HepG2 (cell line): ENCODE data around the gene MEF2D. TPM values are rescaled to one million over a fixed set of nuclear protein-coding genes. Genes with fewer than 3 reads are reported as not detected.

Experiments
- DMAP1 ChIP-seq: IDR thresholded peaks from 2 replicates; pipeline ENCODE4 v1.6.1; 2016
- ELF3 ChIP-seq: IDR thresholded peaks from 2 replicates; pipeline ENCODE4 v1.6.1; 2016; ENCODE audit warnings: missing genetic modification reagents, missing compliant biosample characterization
- ISL2 ChIP-seq: sonication (generic); formaldehyde crosslinking; IDR thresholded peaks from 2 replicates; pipeline ENCODE4 v1.5.0; 2020; ENCODE audit warnings: missing genetic modification reagents
- MXD4 ChIP-seq: IDR thresholded peaks from 2 replicates; pipeline ENCODE4 v1.6.1; 2016; ENCODE audit warnings: mild to moderate bottlenecking, missing biosample characterization, missing genetic modification reagents
- PITX1 ChIP-seq: sonication (generic); formaldehyde crosslinking; IDR thresholded peaks from 2 replicates; pipeline ENCODE4 v1.5.1; 2020; ENCODE audit warnings: mild to moderate bottlenecking, missing genetic modification reagents
- YY1 ChIP-seq: IDR thresholded peaks from 2 replicates; pipeline ENCODE4 v1.6.1; 2011; ENCODE audit warnings: low read length, low read depth, moderate library complexity, mild to moderate bottlenecking; ENCODE audit not compliant: insufficient read depth, insufficient replicate concordance
- ZMYM2 ChIP-seq: sonication (generic); formaldehyde crosslinking; IDR thresholded peaks from 2 replicates; pipeline ENCODE4 v1.8.0; 2022; ENCODE audit warnings: mild to moderate bottlenecking, missing genetic modification reagents
- ZNF12 ChIP-seq: sonication (generic); formaldehyde crosslinking; IDR thresholded peaks from 2 replicates; pipeline ENCODE4 v1.5.0; 2020; ENCODE audit warnings: missing genetic modification reagents
- ZNF282 ChIP-seq: fragments of 450-650 bp; IDR thresholded peaks from 2 replicates; pipeline ENCODE4 v1.6.1; 2018; ENCODE audit not compliant: partially characterized antibody
- polyA plus RNA-seq, 8 experiments: library from polyadenylated mRNA; depleted of rRNA in 3 of 8; stranded (reverse) in 7 of 8; unstranded in 1 of 8; fragments of >200 nt; fragmentation: Illumina TruSeq in 4 of 8; extraction: Trizol in 4 of 8; gene quantifications; 2 replicates each; pipeline versions ENCODE4 v1.2.1 to v1.2.3, GENCODE V29; 2011 to 2016; ENCODE audit warnings: low read depth in 4 of 8, missing spikeins in 1 of 8, mixed read lengths in 1 of 8; ENCODE audit not compliant: insufficient read depth in 1 of 8
- total RNA-seq, 5 experiments: library from RNA; depleted of rRNA; stranded (reverse); fragments of >200 nt; fragmentation: Illumina TruSeq; extraction: Trizol; gene quantifications; 2 replicates each; pipeline ENCODE4 v1.2.3, GENCODE V29; 2016; ENCODE audit warnings: low read depth in 1 of 5
- TF ChIP-seq, protein P1 (sequence below): sonication (generic); formaldehyde crosslinking; IDR thresholded peaks from 2 replicates; pipeline ENCODE4 v1.8.0; 2022; ENCODE audit warnings: mild to moderate bottlenecking, missing genetic modification reagents
- TF ChIP-seq, protein P2 (sequence below): sonication (generic); formaldehyde crosslinking; IDR thresholded peaks from 2 replicates; pipeline ENCODE4 v1.4.0; 2020; ENCODE audit warnings: low read depth, mild to moderate bottlenecking, missing genetic modification reagents
- TF ChIP-seq, protein P3 (sequence below): sonication (generic); formaldehyde crosslinking; IDR thresholded peaks from 2 replicates; pipeline ENCODE4 v1.4.0; 2020; ENCODE audit warnings: missing genetic modification reagents; ENCODE audit errors: not compliant biosample characterization
- TF ChIP-seq, protein P4 (sequence below): sonication (generic); formaldehyde crosslinking; IDR thresholded peaks from 2 replicates; pipeline ENCODE4 v1.5.0; 2020; ENCODE audit warnings: missing genetic modification reagents, mild to moderate bottlenecking, borderline replicate concordance
- TF ChIP-seq, protein P5 (sequence below): sonication (generic); formaldehyde crosslinking; IDR thresholded peaks from 2 replicates; pipeline ENCODE4 v1.5.1; 2020; ENCODE audit warnings: missing genetic modification reagents, mild to moderate bottlenecking, borderline replicate concordance
- TF ChIP-seq, protein P6 (sequence below): sonication (generic); formaldehyde crosslinking; IDR thresholded peaks from 2 replicates; pipeline ENCODE4 v1.8.0; 2022; ENCODE audit warnings: missing genetic modification reagents, mild to moderate bottlenecking, borderline replicate concordance

The MEF2D gene
- total and polyA plus RNA-seq, 2 of the 13 experiments (the other 11 are each of a cell fraction or from before 2014, with no cell fraction given): 1.6 to 3.9 TPM

DNA sequence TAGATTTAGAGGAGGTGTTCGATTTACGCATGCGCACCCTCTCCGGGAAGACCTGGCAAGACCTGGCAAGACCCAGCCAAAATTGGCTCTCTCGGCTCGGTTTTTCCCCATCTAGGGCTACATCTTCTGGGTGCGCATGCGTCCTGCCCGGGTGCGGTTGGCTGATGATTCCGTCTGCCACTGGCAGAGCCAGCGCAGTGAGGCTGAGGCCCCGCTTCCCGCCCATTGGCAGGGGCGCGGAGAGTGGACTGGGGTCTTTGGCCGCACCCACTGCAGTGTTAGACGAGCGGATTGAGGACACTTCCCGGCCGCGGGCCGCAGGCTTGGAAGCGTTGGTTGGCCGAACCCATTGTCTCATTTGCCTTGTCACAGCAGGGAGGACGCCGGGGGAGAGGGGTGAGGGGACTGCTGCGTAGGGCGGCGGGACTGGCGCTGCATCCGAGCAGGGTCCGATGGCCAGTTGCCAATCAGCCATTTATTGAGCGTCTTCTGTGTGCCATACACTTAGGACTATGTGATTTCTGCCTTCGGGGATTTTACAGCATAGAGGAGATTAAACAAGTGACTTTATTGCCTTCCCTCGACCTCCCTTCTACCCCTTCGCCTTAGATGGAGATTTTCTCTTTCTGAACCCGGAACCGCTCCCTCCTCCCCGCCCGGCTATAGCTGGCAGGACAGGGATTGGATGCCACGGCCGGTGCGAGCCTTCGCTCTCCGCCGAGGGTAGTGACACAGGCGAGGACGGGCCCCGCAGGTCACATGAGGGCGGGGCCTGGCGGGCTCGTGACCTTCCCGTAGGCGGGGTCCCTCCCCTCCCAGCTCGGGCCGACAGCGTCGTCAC, 43.7 kb downstream of the MEF2D start (continued):
- TF ChIP-seq, protein P1, sequence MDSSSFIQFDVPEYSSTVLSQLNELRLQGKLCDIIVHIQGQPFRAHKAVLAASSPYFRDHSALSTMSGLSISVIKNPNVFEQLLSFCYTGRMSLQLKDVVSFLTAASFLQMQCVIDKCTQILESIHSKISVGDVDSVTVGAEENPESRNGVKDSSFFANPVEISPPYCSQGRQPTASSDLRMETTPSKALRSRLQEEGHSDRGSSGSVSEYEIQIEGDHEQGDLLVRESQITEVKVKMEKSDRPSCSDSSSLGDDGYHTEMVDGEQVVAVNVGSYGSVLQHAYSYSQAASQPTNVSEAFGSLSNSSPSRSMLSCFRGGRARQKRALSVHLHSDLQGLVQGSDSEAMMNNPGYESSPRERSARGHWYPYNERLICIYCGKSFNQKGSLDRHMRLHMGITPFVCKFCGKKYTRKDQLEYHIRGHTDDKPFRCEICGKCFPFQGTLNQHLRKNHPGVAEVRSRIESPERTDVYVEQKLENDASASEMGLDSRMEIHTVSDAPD (CRISPR knock-in tag): peak; percentile 98
- TF ChIP-seq ISL2 (peak; percentile 73; the same call in 1 of the 2 replicates), ZMYM2 (CRISPR knock-in tag) (0 out of 2 replicates have a peak, but pooled peaks have one; percentile 67), MXD4 (CRISPR knock-in tag) (peak; percentile 75; the same call in 1 of the 2 replicates), DMAP1 (CRISPR knock-in tag) (no peak; the same call in none of the 2 replicates), ELF3 (CRISPR knock-in tag) (peak; percentile 47; the same call in 1 of the 2 replicates), PITX1 (CRISPR knock-in tag) (peak; percentile 32; the same call in 1 of the 2 replicates), ZNF12 (CRISPR knock-in tag) (no peak), YY1 (no peak), ZNF282 (no peak)
- TF ChIP-seq, protein P2, sequence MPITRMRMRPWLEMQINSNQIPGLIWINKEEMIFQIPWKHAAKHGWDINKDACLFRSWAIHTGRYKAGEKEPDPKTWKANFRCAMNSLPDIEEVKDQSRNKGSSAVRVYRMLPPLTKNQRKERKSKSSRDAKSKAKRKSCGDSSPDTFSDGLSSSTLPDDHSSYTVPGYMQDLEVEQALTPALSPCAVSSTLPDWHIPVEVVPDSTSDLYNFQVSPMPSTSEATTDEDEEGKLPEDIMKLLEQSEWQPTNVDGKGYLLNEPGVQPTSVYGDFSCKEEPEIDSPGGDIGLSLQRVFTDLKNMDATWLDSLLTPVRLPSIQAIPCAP (CRISPR knock-in tag): no peak
- TF ChIP-seq, protein P3, sequence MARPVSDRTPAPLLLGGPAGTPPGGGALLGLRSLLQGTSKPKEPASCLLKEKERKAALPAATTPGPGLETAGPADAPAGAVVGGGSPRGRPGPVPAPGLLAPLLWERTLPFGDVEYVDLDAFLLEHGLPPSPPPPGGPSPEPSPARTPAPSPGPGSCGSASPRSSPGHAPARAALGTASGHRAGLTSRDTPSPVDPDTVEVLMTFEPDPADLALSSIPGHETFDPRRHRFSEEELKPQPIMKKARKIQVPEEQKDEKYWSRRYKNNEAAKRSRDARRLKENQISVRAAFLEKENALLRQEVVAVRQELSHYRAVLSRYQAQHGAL (CRISPR knock-in tag): no peak
- TF ChIP-seq, protein P4, sequence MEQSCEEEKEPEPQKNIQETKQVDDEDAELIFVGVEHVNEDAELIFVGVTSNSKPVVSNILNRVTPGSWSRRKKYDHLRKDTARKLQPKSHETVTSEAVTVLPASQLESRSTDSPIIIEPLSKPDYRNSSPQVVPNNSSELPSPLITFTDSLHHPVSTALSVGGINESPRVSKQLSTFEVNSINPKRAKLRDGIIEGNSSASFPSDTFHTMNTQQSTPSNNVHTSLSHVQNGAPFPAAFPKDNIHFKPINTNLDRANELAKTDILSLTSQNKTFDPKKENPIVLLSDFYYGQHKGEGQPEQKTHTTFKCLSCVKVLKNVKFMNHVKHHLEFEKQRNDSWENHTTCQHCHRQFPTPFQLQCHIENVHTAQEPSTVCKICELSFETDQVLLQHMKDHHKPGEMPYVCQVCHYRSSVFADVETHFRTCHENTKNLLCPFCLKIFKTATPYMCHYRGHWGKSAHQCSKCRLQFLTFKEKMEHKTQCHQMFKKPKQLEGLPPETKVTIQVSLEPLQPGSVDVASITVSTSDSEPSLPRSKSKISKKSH (CRISPR knock-in tag): no peak
- TF ChIP-seq, protein P5, sequence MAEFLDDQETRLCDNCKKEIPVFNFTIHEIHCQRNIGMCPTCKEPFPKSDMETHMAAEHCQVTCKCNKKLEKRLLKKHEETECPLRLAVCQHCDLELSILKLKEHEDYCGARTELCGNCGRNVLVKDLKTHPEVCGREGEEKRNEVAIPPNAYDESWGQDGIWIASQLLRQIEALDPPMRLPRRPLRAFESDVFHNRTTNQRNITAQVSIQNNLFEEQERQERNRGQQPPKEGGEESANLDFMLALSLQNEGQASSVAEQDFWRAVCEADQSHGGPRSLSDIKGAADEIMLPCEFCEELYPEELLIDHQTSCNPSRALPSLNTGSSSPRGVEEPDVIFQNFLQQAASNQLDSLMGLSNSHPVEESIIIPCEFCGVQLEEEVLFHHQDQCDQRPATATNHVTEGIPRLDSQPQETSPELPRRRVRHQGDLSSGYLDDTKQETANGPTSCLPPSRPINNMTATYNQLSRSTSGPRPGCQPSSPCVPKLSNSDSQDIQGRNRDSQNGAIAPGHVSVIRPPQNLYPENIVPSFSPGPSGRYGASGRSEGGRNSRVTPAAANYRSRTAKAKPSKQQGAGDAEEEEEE (CRISPR knock-in tag): no peak
- TF ChIP-seq, protein P6, sequence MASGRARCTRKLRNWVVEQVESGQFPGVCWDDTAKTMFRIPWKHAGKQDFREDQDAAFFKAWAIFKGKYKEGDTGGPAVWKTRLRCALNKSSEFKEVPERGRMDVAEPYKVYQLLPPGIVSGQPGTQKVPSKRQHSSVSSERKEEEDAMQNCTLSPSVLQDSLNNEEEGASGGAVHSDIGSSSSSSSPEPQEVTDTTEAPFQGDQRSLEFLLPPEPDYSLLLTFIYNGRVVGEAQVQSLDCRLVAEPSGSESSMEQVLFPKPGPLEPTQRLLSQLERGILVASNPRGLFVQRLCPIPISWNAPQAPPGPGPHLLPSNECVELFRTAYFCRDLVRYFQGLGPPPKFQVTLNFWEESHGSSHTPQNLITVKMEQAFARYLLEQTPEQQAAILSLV (CRISPR knock-in tag): no peak
